Panc1 (cell line): ENCODE data around the gene ITPR2. TPM values are rescaled to one million over a fixed set of nuclear protein-coding genes. Genes with fewer than 3 reads are reported as not detected.

Experiments used
- ATAC-seq: fragments of 200-7000 bp; cut with Tn5 transposase; 2 replicates; pipeline ENCODE4 v1.9.1; 2020; ENCODE audit warnings: mild to moderate bottlenecking, moderate library complexity
- Bru-seq: library from RNA; stranded (reverse); fragments of 400-500 nt; gene quantifications from one replicate; lab custom pipeline; 2021; lab: Mats Ljungman, UMichigan
- BruChase-seq, 2 experiments: library from RNA; stranded (reverse); fragments of 400-500 nt; gene quantifications; one replicate each; lab custom pipeline; 2021; lab: Mats Ljungman, UMichigan
- BruUV-seq: library from RNA; stranded (reverse); fragments of 400-500 nt; replicated peaks from 2 replicates; lab custom pipeline; 2021; lab: Mats Ljungman, UMichigan
- CTCF ChIA-PET: fragments of 300-600 bp; sonication (Branson Sonifier 250); formaldehyde crosslinking; loops from one replicate; lab custom pipeline; 2022; ENCODE audit warnings: antibody characterized with exemption; lab: Charles Lee
- POLR2A ChIA-PET: fragments of 300-600 bp; sonication (Branson Sonifier 250); formaldehyde crosslinking; loops from one replicate; lab custom pipeline; 2022; ENCODE audit warnings: antibody characterized with exemption; lab: Charles Lee
- DNase-seq: peaks from one replicate; pipeline ENCODE4 v3.0.0-alpha.2; 2010; ENCODE audit warnings: low read depth, low spot score
- H3K27ac ChIP-seq: 2 replicates; pipeline ENCODE4 v1.5.1; 2011; ENCODE audit warnings: mild to moderate bottlenecking, low read length, inconsistent platforms
- H3K27me3 ChIP-seq: fragments of 200-500 bp; sonication (Bioruptor generic); 2 replicates; pipeline ENCODE4 v1.6.0; 2014; ENCODE audit warnings: low read length, inconsistent platforms; ENCODE audit not compliant: control insufficient read depth, insufficient read depth
- H3K36me3 ChIP-seq: fragments of 200-500 bp; sonication (Bioruptor generic); 2 replicates; pipeline ENCODE4 v1.5.1; 2014; ENCODE audit warnings: inconsistent platforms, mild to moderate bottlenecking, low read length, moderate library complexity; ENCODE audit not compliant: control insufficient read depth, insufficient read depth
- H3K4me1 ChIP-seq: 2 replicates; pipeline ENCODE4 v1.5.1; 2011; ENCODE audit warnings: inconsistent platforms, mild to moderate bottlenecking, low read length, moderate library complexity; ENCODE audit not compliant: control insufficient read depth, insufficient read depth
- H3K4me3 ChIP-seq, 2 experiments: 2 replicates each; pipeline ENCODE4 v1.5.1; 2011 to 2012; ENCODE audit warnings: low read depth in 2 of 2, low read length in 2 of 2, mild to moderate bottlenecking in 2 of 2, inconsistent platforms in 1 of 2, moderate library complexity in 1 of 2
- H3K9me3 ChIP-seq: fragments of 200-500 bp; sonication (Bioruptor generic); 2 replicates; pipeline ENCODE4 v1.5.1; 2014; ENCODE audit warnings: low read depth, mild to moderate bottlenecking, inconsistent platforms, low read length, moderate library complexity; ENCODE audit not compliant: control insufficient read depth, insufficient read depth
- POLR2AphosphoS5 ChIP-seq: IDR thresholded peaks from 2 replicates; pipeline ENCODE4 v1.6.1; 2012; ENCODE audit warnings: mild to moderate bottlenecking, low read depth, low read length, moderate library complexity
- REST ChIP-seq, 2 experiments: IDR thresholded peaks; 2 replicates each; pipeline ENCODE4 v1.6.1; 2011 to 2012; ENCODE audit warnings: low read depth in 2 of 2, control low read depth in 1 of 2, low read length in 1 of 2, mild to moderate bottlenecking in 1 of 2, moderate library complexity in 1 of 2; ENCODE audit not compliant: insufficient read depth in 1 of 2
- SIN3A ChIP-seq: IDR thresholded peaks from 2 replicates; pipeline ENCODE4 v1.6.1; 2012; ENCODE audit warnings: low read depth, mild to moderate bottlenecking, low read length, moderate library complexity, borderline replicate concordance; ENCODE audit not compliant: insufficient read depth
- TCF7L2 ChIP-seq: IDR thresholded peaks from 2 replicates; pipeline ENCODE4 v1.6.1; 2011; ENCODE audit warnings: mild to moderate bottlenecking, low read depth, low read length, inconsistent platforms
- in situ Hi-C: cut with HindIII; loops from 2 replicates; pipeline ENCODE4 v1.10.0; 2016; ENCODE audit warnings: low sequenced_read_pairs, low pct_unique_long_range_greater_than_20kb
- intact Hi-C: fragments of 100-400 bp; cut with micrococcal nuclease; formaldehyde crosslinking; loops from one replicate; pipeline ENCODE4 v1.10.0; 2022; ENCODE audit not compliant: unreplicated experiment
- long read RNA-seq: library from polyadenylated mRNA; unstranded; transcript quantifications from one replicate; pipeline ENCODE4 v2.0.0, GENCODE V29; 2021; ENCODE audit not compliant: unreplicated experiment
- polyA plus RNA-seq: library from polyadenylated mRNA; unstranded; fragments of >200 nt; gene quantifications from one replicate; pipeline ENCODE4 v1.2.1, GENCODE V29; 2012; ENCODE audit warnings: missing spikeins; ENCODE audit not compliant: insufficient read length
- total RNA-seq: library from RNA; stranded (reverse); gene quantifications from one replicate; pipeline ENCODE4 v1.2.1, GENCODE V29; 2021; ENCODE audit not compliant: unreplicated experiment
- TF ChIP-seq, protein P1 (sequence below): fragments of 450-650 bp; IDR thresholded peaks from 2 replicates; pipeline ENCODE4 v1.5.1; 2017; ENCODE audit warnings: mild to moderate bottlenecking

ITPR2 gene
- total RNA-seq, result 41.8 TPM
- 11.8 TPM for polyA plus RNA-seq
- Bru-seq, nascent RNA, result percentile 84 among the genes with signal in this experiment
- percentile 73 among the genes with signal in this experiment for BruChase-seq, experiment 1, labeled RNA remaining after a 2-hour chase
- percentile 74 among the genes with signal in this experiment for BruChase-seq, experiment 2, labeled RNA remaining after a 6-hour chase
- long read RNA-seq, full-length matches to known transcripts, result 1 of 30 reads
- long read RNA-seq, partial matches to known transcripts, result 22 of 30 reads
- long read RNA-seq, other reads (novel, unspliced or antisense), result 7 of 30 reads

DNA sequence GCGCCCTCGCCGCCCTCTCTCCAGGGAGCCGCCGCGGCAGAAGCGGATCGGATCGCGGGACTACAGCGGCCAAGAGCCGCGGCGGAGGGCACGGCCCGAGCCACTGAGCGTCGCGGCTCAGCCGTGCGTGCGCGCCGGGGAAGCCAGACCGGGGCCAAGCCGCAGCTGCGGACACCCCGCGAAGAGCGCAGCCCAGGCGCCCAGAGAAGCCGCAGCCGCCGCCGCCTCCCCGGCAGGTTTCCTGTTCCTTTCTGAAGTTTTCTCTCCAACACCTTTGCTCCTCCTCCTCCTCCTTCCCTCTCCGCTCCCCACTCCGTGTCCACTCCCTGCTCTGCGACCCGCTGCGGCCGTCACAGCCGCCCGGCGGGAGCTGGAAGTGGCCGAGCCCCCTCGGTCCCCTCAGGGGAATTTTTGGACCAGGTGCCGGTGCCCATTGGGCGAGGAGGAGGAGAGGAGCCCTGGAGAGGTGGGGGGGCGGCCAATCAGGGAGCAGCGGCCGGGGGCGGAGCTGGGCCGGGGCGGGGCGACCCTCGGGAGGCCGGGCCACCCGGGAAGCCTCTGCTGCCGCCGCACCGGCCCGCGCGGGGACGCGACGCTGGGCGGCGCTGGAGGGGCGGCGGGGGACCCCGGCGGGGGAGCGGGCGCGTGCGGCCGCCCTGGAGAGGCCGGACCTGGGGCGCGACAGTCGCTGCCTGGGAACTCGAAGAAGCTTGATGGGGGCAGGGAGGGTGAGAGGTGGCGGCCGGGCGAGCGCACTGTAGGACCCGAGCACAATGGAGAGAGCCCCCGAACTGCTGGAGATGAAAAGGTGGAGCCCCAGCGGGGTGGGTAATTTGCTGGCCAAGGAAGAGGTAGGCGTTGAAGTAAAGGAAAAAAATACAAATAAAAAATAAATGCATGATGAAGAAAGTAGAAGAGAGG is at the start of gene ITPR2:
Gene ITPR2, minus strand, starts transcription at position 373 of the 921 bp plus-strand sequence. CDS start 413 bp downstream, outside the sequence.
- Histone ChIP-seq H3K9me3 (no peaks in the 10 kb centered on the region), H3K27me3 (no peaks in the 10 kb centered on the region), H3K36me3 (no peaks in the 10 kb centered on the region), H3K4me1 (peaks cover 25% of the 10 kb centered on the region), H3K4me3 (peak within 1 kb of the TSS; percentile 92 to 96), H3K27ac (peak within 1 kb of the TSS; percentile 94)
- intact Hi-C loops (no loop called here), in situ Hi-C loops (no loop called here)
- TF ChIP-seq POLR2AphosphoS5 (peak; percentile 90), SIN3A (peak; percentile 52; the same call in 1 of the 2 replicates), TCF7L2 (no peak; the same call in 1 of the 2 replicates), REST (IDR thresholded peaks at IDR 0.05; ENCODE audit: insufficient read depth in 1 of 2, low read depth in 2 of 2, low read length in 1 of 2) (no peak)
- TF ChIP-seq, protein P1, sequence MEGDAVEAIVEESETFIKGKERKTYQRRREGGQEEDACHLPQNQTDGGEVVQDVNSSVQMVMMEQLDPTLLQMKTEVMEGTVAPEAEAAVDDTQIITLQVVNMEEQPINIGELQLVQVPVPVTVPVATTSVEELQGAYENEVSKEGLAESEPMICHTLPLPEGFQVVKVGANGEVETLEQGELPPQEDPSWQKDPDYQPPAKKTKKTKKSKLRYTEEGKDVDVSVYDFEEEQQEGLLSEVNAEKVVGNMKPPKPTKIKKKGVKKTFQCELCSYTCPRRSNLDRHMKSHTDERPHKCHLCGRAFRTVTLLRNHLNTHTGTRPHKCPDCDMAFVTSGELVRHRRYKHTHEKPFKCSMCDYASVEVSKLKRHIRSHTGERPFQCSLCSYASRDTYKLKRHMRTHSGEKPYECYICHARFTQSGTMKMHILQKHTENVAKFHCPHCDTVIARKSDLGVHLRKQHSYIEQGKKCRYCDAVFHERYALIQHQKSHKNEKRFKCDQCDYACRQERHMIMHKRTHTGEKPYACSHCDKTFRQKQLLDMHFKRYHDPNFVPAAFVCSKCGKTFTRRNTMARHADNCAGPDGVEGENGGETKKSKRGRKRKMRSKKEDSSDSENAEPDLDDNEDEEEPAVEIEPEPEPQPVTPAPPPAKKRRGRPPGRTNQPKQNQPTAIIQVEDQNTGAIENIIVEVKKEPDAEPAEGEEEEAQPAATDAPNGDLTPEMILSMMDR, result peak; percentile 95
- CTCF ChIA-PET, result interaction anchor here (0.5 to 1.3 kb wide), 9 partner anchors 10 to 850 kb away, joined by 3 to 9 read pairs (median 4); no protein-coding TSS in a partner anchor
- POLR2A ChIA-PET, result interaction anchor here (0.6 to 0.7 kb wide), 5 partner anchors 72 to 1550 kb away, joined by 3 to 5 read pairs (median 3); no protein-coding TSS in a partner anchor
- no peak for DNase-seq
- peak; percentile 95 for ATAC-seq
- TSS peak; percentile 73 for BruUV-seq

- intact Hi-C loops, result no loop called here
- Histone ChIP-seq H3K27ac (no peak overlapping the region), H3K4me3 (no peak overlapping the region), H3K36me3 (no peaks in the 10 kb centered on the region), H3K4me1 (no peaks in the 10 kb centered on the region), H3K27me3 (no peaks in the 10 kb centered on the region), H3K9me3 (no peaks in the 10 kb centered on the region)
- in situ Hi-C loops, result no loop called here
- DNase-seq, result no peak
- no peak for ATAC-seq
- no TSS peak for BruUV-seq
- POLR2A ChIA-PET, result no interaction called here
- no peak for TF ChIP-seq REST (IDR thresholded peaks at IDR 0.05; ENCODE audit: insufficient read depth in 1 of 2, low read depth in 2 of 2, low read length in 1 of 2)
- no peak for TF ChIP-seq TCF7L2
- no peak for TF ChIP-seq SIN3A
- TF ChIP-seq, protein P1, result no peak
- no peak for TF ChIP-seq POLR2AphosphoS5
- CTCF ChIA-PET, result no interaction called here
Measured at GRCh38 chr12:26880625-26881024, 47.6 kb upstream of the ITPR2 start.
